Body of pancreas (tissue), 4 donors: ENCODE data around the gene DUSP11.

Source experiments
- POLR2A ChIP-seq, 3 donors: fragments of 450-650 bp; IDR thresholded peaks; one replicate each; pipeline ENCODE4 v1.6.1; 2016; ENCODE audit warnings: antibody characterized with exemption in 3 of 3, mild to moderate bottlenecking in 2 of 3
- TF ChIP-seq, protein P1 (sequence below), 7 experiments: fragments of 450-650 bp in 4 of 7; fragments of 200-600 bp in 3 of 7; sonication (generic) in 3 of 7; IDR thresholded peaks; one replicate each; pipeline ENCODE4 v1.5.1; 2016 to 2019; ENCODE audit warnings: antibody characterized with exemption in 7 of 7

DNA sequence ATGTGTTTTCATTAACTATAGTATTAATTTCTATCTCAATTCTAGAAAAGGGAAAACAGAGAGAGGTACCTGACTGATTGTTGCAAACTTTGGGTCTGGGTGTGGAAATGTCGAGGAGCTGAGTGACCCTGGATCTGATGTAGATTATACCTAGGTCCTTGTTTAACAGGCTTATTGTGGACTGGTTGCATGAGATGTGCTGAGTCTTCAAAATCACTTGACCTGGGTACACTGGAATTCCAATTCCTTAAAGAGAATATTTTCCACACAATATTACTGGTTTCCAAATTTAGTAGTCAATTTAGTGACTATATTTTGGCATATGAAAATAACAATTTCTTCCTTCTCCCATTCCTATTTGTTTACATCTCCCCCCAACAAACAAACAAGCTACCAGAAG is 13.6 kb downstream of the DUSP11 start:
- TF ChIP-seq POLR2A (IDR thresholded peaks at IDR 0.05): no peak
- TF ChIP-seq, protein P1, sequence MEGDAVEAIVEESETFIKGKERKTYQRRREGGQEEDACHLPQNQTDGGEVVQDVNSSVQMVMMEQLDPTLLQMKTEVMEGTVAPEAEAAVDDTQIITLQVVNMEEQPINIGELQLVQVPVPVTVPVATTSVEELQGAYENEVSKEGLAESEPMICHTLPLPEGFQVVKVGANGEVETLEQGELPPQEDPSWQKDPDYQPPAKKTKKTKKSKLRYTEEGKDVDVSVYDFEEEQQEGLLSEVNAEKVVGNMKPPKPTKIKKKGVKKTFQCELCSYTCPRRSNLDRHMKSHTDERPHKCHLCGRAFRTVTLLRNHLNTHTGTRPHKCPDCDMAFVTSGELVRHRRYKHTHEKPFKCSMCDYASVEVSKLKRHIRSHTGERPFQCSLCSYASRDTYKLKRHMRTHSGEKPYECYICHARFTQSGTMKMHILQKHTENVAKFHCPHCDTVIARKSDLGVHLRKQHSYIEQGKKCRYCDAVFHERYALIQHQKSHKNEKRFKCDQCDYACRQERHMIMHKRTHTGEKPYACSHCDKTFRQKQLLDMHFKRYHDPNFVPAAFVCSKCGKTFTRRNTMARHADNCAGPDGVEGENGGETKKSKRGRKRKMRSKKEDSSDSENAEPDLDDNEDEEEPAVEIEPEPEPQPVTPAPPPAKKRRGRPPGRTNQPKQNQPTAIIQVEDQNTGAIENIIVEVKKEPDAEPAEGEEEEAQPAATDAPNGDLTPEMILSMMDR (IDR thresholded peaks at IDR 0.05): no peak
